ENCODE data around the gene STK32B.

GRCh38 chr4:5416637-5417036 is 365.4 kb downstream of the STK32B start:
- TF ChIP-seq SREBF1 (IDR thresholded peaks at IDR 0.05; ENCODE audit: borderline replicate concordance, low read depth, low read length) (no peak), ZBTB33 (CRISPR knock-in tag; IDR thresholded peaks at IDR 0.05) (no peak), NKRF (IDR thresholded peaks at IDR 0.05; ENCODE audit: borderline replicate concordance) (no peak), NRF1 (conservative IDR thresholded peaks at IDR 0.05 in 1 of 2, IDR thresholded peaks at IDR 0.05 in 1 of 2) (no peak), MNT (conservative IDR thresholded peaks at IDR 0.05) (no peak), HDAC1 (IDR thresholded peaks at IDR 0.05) (no peak), E2F5 (CRISPR knock-in tag; IDR thresholded peaks at IDR 0.05) (no peak), ZNF639 (CRISPR knock-in tag; conservative IDR thresholded peaks at IDR 0.05 in 1 of 2, IDR thresholded peaks at IDR 0.05 in 1 of 2) (no peak)
